H1 (cell line): Measurements from ENCODE around the gene ABL2. TPM values are rescaled to one million over a fixed set of nuclear protein-coding genes. Genes with fewer than 3 reads are reported as not detected.

ENCODE experiments used
- CTCF ChIA-PET: fragments of 300-600 bp; sonication (Branson Sonifier 250); formaldehyde crosslinking; loops from one replicate; lab custom pipeline; 2021; ENCODE audit not compliant: partially characterized antibody; lab: Charles Lee
- POLR2A ChIA-PET: fragments of 300-600 bp; sonication (Branson Sonifier 250); formaldehyde crosslinking; loops from one replicate; lab custom pipeline; 2021; ENCODE audit warnings: inconsistent platforms; ENCODE audit not compliant: partially characterized antibody; lab: Charles Lee
- DNase-seq, 2 experiments: peaks; one replicate each; pipeline versions ENCODE4 v3.0.0 to v3.0.0-alpha.2; 2010 to 2022; ENCODE audit warnings: low spot score in 2 of 2, low read depth in 1 of 2, mixed read lengths in 1 of 2
- FAIRE-seq: peaks from 2 replicates; lab custom pipeline; 2011; peaks lifted over from hg19 to GRCh38; lab: Jason Lieb, UNC
- H2AFZ ChIP-seq: 2 replicates; pipeline ENCODE4 v1.8.1; 2012; ENCODE audit warnings: low read length, inconsistent platforms
- H2AK5ac ChIP-seq: 2 replicates; pipeline ENCODE4 v1.6.1; 2013; ENCODE audit warnings: low read depth, low read length
- H2BK120ac ChIP-seq: replicated peaks from 2 replicates; pipeline ENCODE3; 2013; ENCODE audit warnings: low read depth, low read length, inconsistent platforms
- H2BK12ac ChIP-seq: 2 replicates; pipeline ENCODE4 v1.6.1; 2013; ENCODE audit warnings: low read depth, low read length
- H2BK15ac ChIP-seq: 2 replicates; pipeline ENCODE4 v1.6.1; 2013; ENCODE audit warnings: low read length
- H2BK20ac ChIP-seq: 2 replicates; pipeline ENCODE4 v1.6.1; 2013; ENCODE audit warnings: low read length
- H2BK5ac ChIP-seq: 2 replicates; pipeline ENCODE4 v1.6.1; 2013; ENCODE audit warnings: low read depth, low read length
- H3K14ac ChIP-seq: 2 replicates; pipeline ENCODE4 v1.6.1; 2013; ENCODE audit warnings: inconsistent platforms; ENCODE audit not compliant: insufficient read length
- H3K18ac ChIP-seq: 2 replicates; pipeline ENCODE4 v1.6.1; 2013; ENCODE audit warnings: low read length; ENCODE audit errors: extremely low read depth
- H3K23ac ChIP-seq: 2 replicates; pipeline ENCODE4 v1.6.1; 2013; ENCODE audit warnings: inconsistent platforms; ENCODE audit not compliant: insufficient read length
- H3K23me2 ChIP-seq: 2 replicates; pipeline ENCODE4 v1.6.1; 2013; ENCODE audit warnings: low read depth, low read length
- H3K27ac ChIP-seq: 2 replicates; pipeline ENCODE4 v1.6.1; 2011; ENCODE audit warnings: low read depth, low read length, inconsistent platforms
- H3K27me3 ChIP-seq, 4 experiments: replicated peaks in 1 of 4; 1 replicate in 1 of 4; 2 replicates in 3 of 4; pipeline versions ENCODE4 v1.6.1 to v1.8.1; 2011 to 2013; ENCODE audit warnings: low read length in 3 of 4, mild to moderate bottlenecking in 3 of 4, inconsistent platforms in 2 of 4, mixed read lengths in 2 of 4, moderate library complexity in 1 of 4; ENCODE audit not compliant: control insufficient read depth in 3 of 4, insufficient read depth in 3 of 4; ENCODE audit errors: extremely low read depth in 1 of 4
- H3K36me3 ChIP-seq, 4 experiments: 2 replicates each; pipeline versions ENCODE4 v1.6.1 to v1.8.1; 2011 to 2013; ENCODE audit warnings: mild to moderate bottlenecking in 4 of 4, low read length in 3 of 4, moderate library complexity in 2 of 4, control low read depth in 1 of 4, inconsistent platforms in 1 of 4; ENCODE audit not compliant: insufficient read depth in 4 of 4, control insufficient read depth in 2 of 4
- H3K4ac ChIP-seq: replicated peaks from 2 replicates; pipeline ENCODE3; 2013; ENCODE audit warnings: low read length, low read depth, mixed read lengths, inconsistent platforms; ENCODE audit not compliant: insufficient read length
- H3K4me1 ChIP-seq, 4 experiments: replicated peaks in 1 of 4; 1 replicate in 1 of 4; 2 replicates in 3 of 4; pipeline versions ENCODE4 v1.6.1 to v1.8.1; 2011 to 2013; ENCODE audit warnings: low read length in 3 of 4, inconsistent platforms in 2 of 4, mixed read lengths in 1 of 4; ENCODE audit not compliant: insufficient read depth in 4 of 4, control insufficient read depth in 3 of 4
- H3K4me2 ChIP-seq, 2 experiments: 2 replicates each; pipeline versions ENCODE4 v1.6.1 to v1.8.1; 2011 to 2013; ENCODE audit warnings: low read depth in 2 of 2, low read length in 2 of 2, control low read depth in 1 of 2, inconsistent platforms in 1 of 2, mild to moderate bottlenecking in 1 of 2; ENCODE audit not compliant: insufficient read depth in 1 of 2
- H3K4me3 ChIP-seq, 4 experiments: fragments of 200-600, 300-600 bp in 1 of 4; sonication (generic), shearing (Covaris generic), sonication (Bioruptor Twin) in 1 of 4; 2 replicates each; pipeline versions ENCODE4 v1.5.1 to v1.8.1; 2011 to 2016; ENCODE audit warnings: low read length in 4 of 4, low read depth in 3 of 4, control low read depth in 2 of 4, inconsistent platforms in 2 of 4, mild to moderate bottlenecking in 2 of 4, mixed read lengths in 1 of 4, moderate library complexity in 1 of 4; ENCODE audit not compliant: insufficient read depth in 2 of 4; ENCODE audit errors: extremely low read depth in 1 of 4
- H3K56ac ChIP-seq: replicated peaks from 2 replicates; pipeline ENCODE3; 2013; ENCODE audit warnings: low read depth, mild to moderate bottlenecking, mixed read lengths, low read length, inconsistent platforms; ENCODE audit not compliant: insufficient read length
- H3K79me1 ChIP-seq: 2 replicates; pipeline ENCODE4 v1.6.1; 2013; ENCODE audit warnings: low read depth, low read length, control low read depth
- H3K79me2 ChIP-seq, 2 experiments: 2 replicates each; pipeline versions ENCODE4 v1.6.1 to v1.8.1; 2012 to 2013; ENCODE audit warnings: low read length in 2 of 2, mild to moderate bottlenecking in 2 of 2, inconsistent platforms in 1 of 2; ENCODE audit not compliant: insufficient read depth in 2 of 2, control insufficient read depth in 1 of 2
- H3K9ac ChIP-seq, 4 experiments: replicated peaks in 1 of 4; 1 replicate in 1 of 4; 2 replicates in 3 of 4; pipeline versions ENCODE4 v1.6.1 to v1.8.1; 2011 to 2013; ENCODE audit warnings: low read depth in 3 of 4, low read length in 3 of 4, control low read depth in 2 of 4, mild to moderate bottlenecking in 2 of 4, moderate library complexity in 2 of 4, inconsistent platforms in 1 of 4; ENCODE audit errors: extremely low read depth in 1 of 4
- H3K9me3 ChIP-seq, 2 experiments: 2 replicates each; pipeline versions ENCODE4 v1.6.1 to v1.8.1; 2012 to 2013; ENCODE audit warnings: mild to moderate bottlenecking in 2 of 2, moderate library complexity in 2 of 2, control low read depth in 1 of 2, inconsistent platforms in 1 of 2, low read depth in 1 of 2, low read length in 1 of 2, mixed read lengths in 1 of 2; ENCODE audit not compliant: insufficient read depth in 2 of 2
- H4K20me1 ChIP-seq, 2 experiments: replicated peaks in 1 of 2; 2 replicates each; pipeline versions ENCODE3 to v1.8.1; 2011 to 2013; ENCODE audit warnings: inconsistent platforms in 2 of 2, low read length in 2 of 2, mild to moderate bottlenecking in 1 of 2; ENCODE audit not compliant: insufficient read depth in 2 of 2, control insufficient read depth in 1 of 2
- H4K5ac ChIP-seq: 2 replicates; pipeline ENCODE4 v1.6.1; 2013; ENCODE audit warnings: low read length, low read depth, mixed read lengths, inconsistent platforms; ENCODE audit not compliant: insufficient read length
- H4K8ac ChIP-seq: 2 replicates; pipeline ENCODE4 v1.8.0; 2013; ENCODE audit warnings: mild to moderate bottlenecking, moderate library complexity, low read length, inconsistent platforms; ENCODE audit not compliant: insufficient read depth; ENCODE audit errors: extremely low read depth
- H4K91ac ChIP-seq: replicated peaks from 2 replicates; pipeline ENCODE3; 2013; ENCODE audit warnings: low read length, mixed read lengths, inconsistent platforms; ENCODE audit not compliant: insufficient read length
- CBX8 ChIP-seq: fragments of 300-800, 300-1000 bp; sonication (generic); IDR thresholded peaks from 2 replicates; pipeline ENCODE4 v1.7.1; 2016; ENCODE audit warnings: low read depth, low read length, borderline replicate concordance
- CTBP2 ChIP-seq: IDR thresholded peaks from 2 replicates; pipeline ENCODE4 v1.7.0; 2011; ENCODE audit warnings: borderline replicate concordance, mild to moderate bottlenecking, moderate library complexity, mixed read lengths, low read length; ENCODE audit not compliant: insufficient read depth, insufficient read length
- EGR1 ChIP-seq: IDR thresholded peaks from 2 replicates; pipeline ENCODE4 v1.6.1; 2011; ENCODE audit warnings: low read depth, low read length, borderline replicate concordance
- KDM1A ChIP-seq: fragments of 200-600, 300-600 bp; sonication (generic); IDR thresholded peaks from 2 replicates; pipeline ENCODE4 v1.7.1; 2016; ENCODE audit warnings: mild to moderate bottlenecking, low read length, borderline replicate concordance
- MAFK ChIP-seq: IDR thresholded peaks from 2 replicates; pipeline ENCODE4 v1.6.1; 2012; ENCODE audit warnings: low read depth, mild to moderate bottlenecking, improper control_type of control experiment, low read length
- POU5F1 ChIP-seq: IDR thresholded peaks from 2 replicates; pipeline ENCODE4 v1.6.1; 2011; ENCODE audit warnings: low read depth, mild to moderate bottlenecking, low read length, moderate library complexity
- SAP30 ChIP-seq: fragments of 300-600 bp; sonication (generic); IDR thresholded peaks from 2 replicates; pipeline ENCODE4 v1.7.1; 2012; ENCODE audit warnings: low read length, moderate library complexity, mild to moderate bottlenecking, inconsistent platforms; ENCODE audit not compliant: insufficient read depth, insufficient replicate concordance
- TEAD4 ChIP-seq: IDR thresholded peaks from 2 replicates; pipeline ENCODE4 v1.6.1; 2012; ENCODE audit warnings: low read depth, low read length, inconsistent platforms, mixed read lengths
- WGBS, 2 experiments: shearing (Covaris generic) in 1 of 2; methylation state at CpG; one replicate each; pipeline versions ENCODE4 v1.1.6 to v1.1.7; 2013 to 2015; ENCODE audit warnings: low lambda C conversion rate in 2 of 2, mixed read lengths in 2 of 2, inconsistent platforms in 1 of 2, low coverage in 1 of 2, missing lambda C conversion rate in 1 of 2; ENCODE audit not compliant: insufficient replicate concordance in 2 of 2, insufficient coverage in 1 of 2, insufficient read length in 1 of 2; ENCODE audit errors: extremely low coverage in 1 of 2, missing lambda C conversion rate in 1 of 2; 5-methylcytosine and 5-hydroxymethylcytosine counted together
- polyA plus RNA-seq, 7 experiments: library from polyadenylated mRNA; depleted of rRNA in 3 of 7; stranded (reverse) in 5 of 7; unstranded in 2 of 7; fragments of >200 nt in 5 of 7; fragments of 200-250 nt in 2 of 7; gene quantifications; 1 replicate in 5 of 7; 2 replicates in 1 of 7; 4 replicates in 1 of 7; pipeline versions ENCODE4 v1.2.1 to v1.2.3, GENCODE V29; 2011 to 2013; ENCODE audit warnings: missing spikeins in 2 of 7, mixed read lengths in 2 of 7
- total RNA-seq: library from RNA; stranded (reverse); fragmentation: NEBNext Ultra II Directional; extraction: Animal tissue kit (Norgen Biotek cat#: 25700); gene quantifications from 2 replicates; pipeline ENCODE4 v1.2.1, GENCODE V29; 2021

ABL2 gene
- total and polyA plus RNA-seq, 2 of the 8 experiments (the other 6 are each of a cell fraction or from before 2014, with no cell fraction given), result 4.5 to 19.1 TPM

DNA sequence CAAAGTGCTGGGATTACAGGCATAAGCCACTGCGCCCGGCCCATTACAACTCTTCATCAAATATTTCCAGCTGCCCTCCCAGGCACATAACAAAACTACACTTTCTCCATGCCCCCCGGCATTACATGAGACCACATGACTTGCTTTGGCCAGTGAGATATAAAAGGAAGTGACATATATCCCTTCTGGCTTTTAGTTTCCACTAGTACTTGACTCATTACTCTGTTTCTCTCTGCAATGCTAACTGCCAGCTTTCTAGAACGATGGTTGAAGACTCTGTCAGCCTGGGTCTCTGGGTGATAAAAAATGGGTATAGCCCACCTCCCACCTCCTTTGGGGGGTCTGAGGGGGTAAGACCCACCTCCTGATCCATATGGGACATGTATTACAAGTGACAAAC is 24.2 kb downstream of the ABL2 start:
- H3K36me3 ChIP-seq, result no peaks in the 10 kb centered on the region
- H2BK15ac ChIP-seq, result no peak overlapping the region
- no peak overlapping the region for H3K23ac ChIP-seq
- H4K20me1 ChIP-seq, result peaks cover 0 to 6% of the 10 kb centered on the region in 2 experiments
- no peak overlapping the region for H4K91ac ChIP-seq
- H2BK120ac ChIP-seq, result no peak overlapping the region
- no peak overlapping the region for H3K56ac ChIP-seq
- H3K18ac ChIP-seq, result no peak overlapping the region
- no peak overlapping the region for H3K27ac ChIP-seq
- H3K4me3 ChIP-seq, result no peak overlapping the region
- 90% methylated on average over 4 of the region's 4 CpGs; no CpG with 5 or more reads in 1 of the 2 experiments for WGBS, 2 experiments
- H3K14ac ChIP-seq, result no peak overlapping the region
- H3K9ac ChIP-seq, result no peak overlapping the region
- no peaks in the 10 kb centered on the region for H3K4me1 ChIP-seq
- no peak for DNase-seq
- H3K23me2 ChIP-seq, result no peaks in the 10 kb centered on the region
- CTCF ChIA-PET, result interaction anchor here (0.8 to 2.7 kb wide), 4 partner anchors 11 to 203 kb away, joined by 3 to 7 read pairs (median 5); no protein-coding TSS in a partner anchor
- H3K9me3 ChIP-seq, result no peaks in the 10 kb centered on the region
- H2BK12ac ChIP-seq, result no peak overlapping the region
- no peak overlapping the region for H2BK20ac ChIP-seq
- H4K5ac ChIP-seq, result no peak overlapping the region
- H2BK5ac ChIP-seq, result no peak overlapping the region
- peaks cover 3% of the 10 kb centered on the region; the same call in 1 of the 2 replicates for H3K79me1 ChIP-seq
- no peak overlapping the region for H2AFZ ChIP-seq
- H3K4me2 ChIP-seq, result no peak overlapping the region
- no peak for TF ChIP-seq POU5F1
- no peak for TF ChIP-seq KDM1A
- TF ChIP-seq MAFK, result no peak
- TF ChIP-seq EGR1, result no peak
- no peak for TF ChIP-seq CBX8
- no peak for TF ChIP-seq SAP30
- no peak for TF ChIP-seq TEAD4
- TF ChIP-seq CTBP2, result no peak
- TF ChIP-seq, all 59 proteins: peak for 0
- Histone ChIP-seq H3K27me3 (no peaks in the 10 kb centered on the region), H3K4ac (no peak overlapping the region), H4K8ac (no peak overlapping the region), H2AK5ac (no peak overlapping the region), H3K79me2 (peaks cover 0 to 69% of the 10 kb centered on the region in 2 experiments; a peak in 3 of 4 replicates)
- no peak for FAIRE-seq
- POLR2A ChIA-PET, result no interaction called here
